NK-92 (cell line): ENCODE results near the gene RHCE.
"Not testable (repeated sequence)": the region's sequence is repeated elsewhere in the genome, so short reads cannot be mapped to it uniquely, and the experiment has no call there.

Experiments
- DNase-seq: peaks from one replicate; lab custom pipeline; 2025; ENCODE audit not compliant: unreplicated experiment; lab: John Stamatoyannopoulos, UW

RHCE gene

DNA sequence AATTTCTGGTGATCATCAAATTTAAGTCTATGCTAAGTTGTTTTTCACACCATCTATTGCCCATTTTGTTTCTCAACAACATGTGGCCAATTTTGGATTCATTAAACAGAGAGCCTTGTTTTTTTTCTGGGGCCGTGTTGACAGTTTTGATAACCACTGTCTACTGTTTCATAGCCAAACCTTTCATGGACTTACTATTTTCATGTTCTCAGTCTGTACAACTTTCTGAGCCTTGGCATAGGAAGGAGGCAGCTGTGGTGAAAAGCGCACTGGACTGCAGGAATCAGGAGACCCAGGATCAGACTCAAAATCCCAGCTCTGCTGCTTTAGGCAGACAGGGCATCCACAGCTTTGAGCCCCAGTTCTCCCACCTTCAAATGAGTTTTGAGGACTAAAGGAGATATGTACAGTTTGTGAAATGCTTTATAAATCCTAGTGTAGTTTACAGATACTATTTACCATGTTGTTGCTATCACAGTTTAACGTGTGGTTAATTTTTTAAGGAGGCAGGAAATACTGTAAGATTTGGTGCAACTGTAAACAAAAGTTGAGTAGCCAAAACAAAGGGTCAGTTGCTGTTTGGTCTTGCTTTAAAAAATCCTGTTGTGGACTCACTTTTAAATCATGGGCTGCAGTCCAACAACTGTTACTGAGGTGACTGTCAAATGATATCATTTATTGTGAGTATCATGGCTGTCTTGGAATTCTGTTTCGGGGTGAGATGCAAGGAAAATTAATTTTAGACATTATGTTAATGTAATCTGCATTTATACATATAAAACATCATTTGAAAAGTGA, 13.0 kb upstream of the RHCE start:
- no peak for DNase-seq

DNA sequence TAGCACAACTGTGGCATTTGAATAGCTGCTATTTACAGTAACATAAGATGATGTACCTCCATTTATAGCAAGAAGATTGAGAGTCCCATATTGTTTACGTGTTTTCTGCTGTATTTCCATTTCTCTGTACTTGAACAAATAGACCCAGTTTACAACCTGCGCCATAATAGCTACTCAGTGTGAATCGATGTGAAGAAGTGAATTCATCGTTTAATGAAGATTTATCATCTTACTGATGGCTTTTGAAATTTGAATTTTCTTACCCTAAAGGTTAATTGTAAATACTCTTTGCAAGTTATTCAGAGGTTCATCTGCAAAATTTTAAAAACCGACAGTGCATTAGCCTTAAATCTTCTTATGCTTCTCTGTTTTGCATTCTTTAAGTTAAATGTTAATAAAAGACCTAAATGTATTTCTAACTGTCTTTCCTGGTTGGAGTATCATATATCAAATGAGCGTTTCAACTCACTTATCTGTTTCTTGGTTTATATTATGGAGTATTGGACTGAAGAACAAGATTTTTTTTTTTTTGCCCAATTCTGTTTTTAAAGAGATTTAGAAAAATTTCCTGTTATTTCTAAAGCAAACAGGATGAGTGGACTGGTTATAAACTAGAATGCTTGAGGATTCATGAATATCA, 12.2 kb upstream of the RHCE start:
- DNase-seq, result no peak

DNA sequence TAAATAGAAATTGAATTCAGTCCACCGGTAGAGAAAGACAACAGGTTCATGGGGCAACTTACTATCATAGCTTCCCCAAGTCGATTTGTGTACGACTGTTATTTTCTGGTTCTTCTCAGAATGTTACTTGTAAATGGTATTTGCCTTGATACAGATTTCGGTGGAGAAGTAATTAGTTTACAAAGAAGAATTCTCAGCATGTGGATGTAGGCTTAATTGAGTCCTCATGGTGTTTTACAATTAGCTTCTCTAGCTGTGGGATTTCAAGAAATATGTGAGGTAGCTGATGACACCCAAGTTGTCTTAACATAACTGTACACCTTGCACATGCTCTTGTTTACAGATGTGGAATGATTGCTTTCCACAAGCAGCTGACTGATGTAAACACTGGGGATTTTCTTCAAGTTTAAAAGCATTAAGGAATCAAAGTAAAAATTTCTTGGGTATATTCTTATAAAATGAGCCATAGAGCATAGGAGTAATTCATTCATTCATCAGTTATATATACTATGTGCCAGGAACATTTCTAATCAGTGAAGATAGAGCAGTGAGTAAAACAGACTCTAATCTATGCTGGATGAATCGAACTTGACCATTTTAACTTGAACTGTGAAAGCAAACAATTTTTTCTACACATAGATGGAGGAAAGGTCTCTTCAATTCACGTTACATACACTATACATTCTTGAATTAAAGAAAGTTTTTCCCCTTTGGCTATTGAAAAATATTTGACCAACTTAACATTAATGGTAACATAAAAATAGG, 11.5 kb upstream of the RHCE start:
- DNase-seq, result no peak

DNA sequence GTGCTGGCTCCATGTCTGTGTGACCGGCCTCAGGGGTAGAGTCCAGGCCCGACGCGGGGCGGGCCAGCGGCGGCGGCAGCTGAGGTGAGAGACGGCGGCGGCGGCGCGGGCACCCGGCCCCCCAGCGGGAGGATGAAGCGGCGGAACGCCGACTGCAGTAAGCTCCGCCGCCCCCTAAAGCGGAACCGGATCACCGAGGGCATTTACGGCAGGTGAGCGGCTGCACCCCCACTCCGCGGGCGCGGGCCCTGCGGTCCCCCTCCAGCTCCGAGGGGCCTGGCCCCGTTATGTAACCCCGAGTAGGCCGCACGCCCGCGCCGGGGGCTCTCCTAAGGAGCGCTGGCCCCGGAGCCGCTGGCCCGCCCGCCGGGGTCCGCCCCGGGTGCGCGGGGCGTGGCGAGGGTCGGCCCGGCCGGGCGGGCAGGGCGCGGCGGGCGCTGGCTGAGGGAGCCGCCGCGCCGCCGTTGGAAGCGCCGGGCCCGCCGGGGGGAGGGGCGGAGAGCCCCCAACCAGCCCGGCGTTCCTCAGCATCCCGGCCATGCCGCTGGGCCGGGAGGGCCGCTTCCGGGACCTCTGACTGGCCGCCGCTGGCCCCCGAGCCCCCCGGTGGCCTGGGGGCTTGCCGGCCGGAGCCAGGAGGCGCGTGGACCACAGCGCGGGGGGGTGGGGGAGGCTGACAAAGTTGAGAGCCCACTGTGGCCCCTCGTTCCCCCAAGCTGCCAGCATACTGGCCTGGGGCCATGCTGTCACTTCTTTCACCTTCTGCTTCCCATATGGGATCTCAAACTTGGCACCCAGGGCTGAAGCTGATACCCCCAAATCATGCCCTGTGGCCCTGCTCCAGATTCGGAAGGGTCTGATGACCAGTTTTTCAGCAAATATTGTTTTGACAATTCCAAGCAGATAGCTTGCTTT, 10.6 kb upstream of the RHCE start:
- DNase-seq, result no peak

DNA sequence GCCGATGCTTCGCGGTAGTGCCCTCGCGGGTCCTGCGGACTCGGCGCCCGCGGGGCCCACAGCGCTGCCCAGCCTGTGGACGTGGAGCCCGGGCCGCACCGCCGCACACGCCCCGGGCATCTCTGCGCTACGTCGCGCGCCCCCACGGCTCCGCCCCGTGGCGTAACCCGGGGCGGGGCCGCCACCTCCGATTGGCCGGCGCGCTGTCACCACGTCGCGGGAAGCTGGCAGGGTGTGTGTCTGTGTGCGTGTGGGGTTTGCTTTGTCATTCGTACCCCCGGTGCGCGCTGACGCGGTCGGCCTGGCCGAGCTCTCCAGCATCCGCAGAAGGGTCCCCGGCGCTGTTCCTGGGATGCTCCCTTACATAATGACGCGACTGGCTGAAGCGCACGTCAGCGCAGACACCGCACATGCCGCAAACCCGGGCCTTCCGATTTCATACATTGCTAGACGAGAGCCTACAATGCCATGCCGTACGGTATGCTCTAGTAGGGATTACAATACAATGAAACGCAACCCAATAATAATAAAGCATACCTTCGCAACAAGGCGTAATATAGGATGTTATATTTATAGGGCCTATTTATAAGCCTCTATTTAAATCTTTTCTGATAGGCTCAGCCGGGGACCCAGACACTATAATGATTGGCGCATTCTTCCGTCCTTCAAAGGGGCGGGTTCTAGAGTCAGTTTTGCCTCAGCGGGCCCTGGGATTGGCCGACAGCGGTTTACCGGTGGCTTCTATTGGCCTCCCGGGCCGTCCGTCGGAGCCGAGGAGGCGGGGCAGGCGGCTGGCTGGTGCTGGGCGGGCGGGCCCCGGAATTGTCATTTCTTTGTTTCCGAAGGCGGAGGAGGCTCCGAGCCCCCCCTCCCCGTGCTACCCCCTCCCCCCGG, 9.7 kb upstream of the RHCE start, which contains the start of gene MACO1:
MACO1 (plus strand) TSS at position 825 of the 894 bp plus-strand sequence. CDS start 202 bp downstream, outside the sequence.
- peak; percentile 74 for DNase-seq

DNA sequence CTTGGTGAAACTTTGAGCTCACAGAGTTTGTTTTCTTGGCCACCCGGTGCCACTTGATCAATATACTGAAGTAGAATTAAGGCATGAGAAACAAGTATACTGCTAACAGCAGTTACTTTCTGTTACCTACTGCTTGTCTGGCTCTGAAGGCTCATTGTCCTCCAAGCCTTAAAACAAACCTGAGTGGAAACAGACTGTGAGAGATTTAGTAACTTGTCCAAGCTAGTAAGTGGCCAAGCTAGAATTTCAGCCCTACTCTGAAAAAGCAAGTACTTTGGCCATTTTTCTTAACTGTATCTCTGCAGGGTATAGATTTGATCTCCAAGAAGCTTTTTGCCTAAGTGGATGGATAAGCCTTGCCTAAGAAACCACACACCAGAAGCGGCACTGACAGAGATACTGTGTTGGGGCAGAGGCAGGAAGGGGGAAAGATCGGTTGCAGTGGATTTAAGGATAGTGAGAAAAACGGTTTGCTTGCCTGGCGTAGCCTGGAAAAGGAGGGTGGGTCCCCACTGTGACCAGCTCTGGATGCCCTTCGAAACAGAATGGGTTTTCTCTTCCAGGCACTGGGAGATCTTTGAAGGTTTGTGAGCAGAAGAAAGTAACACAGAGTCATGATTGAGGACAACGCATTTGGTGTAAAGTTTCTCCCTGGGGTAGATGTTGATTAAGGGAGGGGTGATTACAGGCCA, 8.0 kb upstream of the RHCE start:
- no peak for DNase-seq

DNA sequence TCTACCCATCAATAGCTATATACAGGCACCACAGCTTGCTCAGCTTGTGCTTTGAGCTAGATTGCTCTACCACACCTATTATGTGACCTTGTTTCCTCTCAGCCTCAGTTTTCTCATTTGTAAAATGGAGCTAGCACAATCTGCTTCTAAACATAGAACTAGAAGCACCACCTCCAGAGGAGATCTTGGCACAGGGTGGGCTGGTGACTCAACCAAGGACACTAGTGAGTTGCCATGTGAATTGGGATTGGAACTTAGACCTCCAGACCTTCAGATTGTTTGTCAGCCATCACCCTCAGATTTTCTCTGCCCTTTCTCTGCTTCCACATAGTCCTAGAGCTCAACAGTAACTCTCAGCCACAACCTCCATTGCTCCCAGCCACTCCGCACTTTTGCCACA, 7.1 kb upstream of the RHCE start:
- DNase-seq, result no peak

DNA sequence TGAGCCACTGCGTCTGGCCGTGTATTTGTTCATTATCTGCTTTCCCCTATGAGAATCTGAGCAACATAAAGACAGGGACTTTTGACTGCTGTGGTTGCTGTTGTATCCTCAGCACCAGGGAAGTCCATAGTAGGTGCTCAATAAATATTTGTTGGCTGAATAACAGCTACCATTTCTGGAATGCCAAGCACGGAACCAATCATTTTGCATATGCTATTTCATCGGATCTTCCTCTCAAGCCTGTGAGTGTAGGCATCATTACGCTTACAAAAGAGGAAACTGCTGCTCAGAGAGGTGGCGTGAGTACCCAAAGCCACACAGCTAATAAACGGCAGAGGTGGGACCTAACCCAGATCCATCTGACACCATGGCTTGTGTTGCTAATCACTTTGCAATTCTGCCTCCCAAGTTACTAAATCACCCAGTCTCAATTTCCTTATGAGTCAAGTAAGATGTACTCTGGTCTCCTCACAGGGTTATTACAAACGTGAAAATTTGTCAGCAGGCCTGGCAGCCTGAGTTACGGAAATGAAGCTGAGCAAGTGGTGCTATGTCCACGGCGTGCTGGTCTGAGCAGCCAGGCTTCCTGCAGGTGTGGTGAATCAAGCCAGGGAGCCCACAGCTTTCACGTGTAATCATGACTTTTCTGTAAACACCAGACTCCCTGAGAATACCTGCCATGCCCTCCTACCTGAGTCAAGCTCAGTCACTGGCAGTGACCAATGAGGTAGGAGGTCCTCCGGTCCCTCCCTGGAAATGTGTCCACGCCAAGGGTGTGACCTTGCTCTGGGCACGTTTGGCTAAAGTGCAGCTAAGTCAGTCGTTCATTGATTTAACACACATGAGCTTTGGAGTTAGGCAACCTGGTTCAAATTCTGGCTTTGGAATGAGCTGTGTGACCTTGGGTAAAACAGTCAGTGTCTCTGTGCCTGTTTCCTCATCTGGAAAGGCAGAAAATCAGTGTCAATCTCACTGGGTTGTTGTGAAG, 4.8 kb upstream of the RHCE start:
- no peak for DNase-seq

DNA sequence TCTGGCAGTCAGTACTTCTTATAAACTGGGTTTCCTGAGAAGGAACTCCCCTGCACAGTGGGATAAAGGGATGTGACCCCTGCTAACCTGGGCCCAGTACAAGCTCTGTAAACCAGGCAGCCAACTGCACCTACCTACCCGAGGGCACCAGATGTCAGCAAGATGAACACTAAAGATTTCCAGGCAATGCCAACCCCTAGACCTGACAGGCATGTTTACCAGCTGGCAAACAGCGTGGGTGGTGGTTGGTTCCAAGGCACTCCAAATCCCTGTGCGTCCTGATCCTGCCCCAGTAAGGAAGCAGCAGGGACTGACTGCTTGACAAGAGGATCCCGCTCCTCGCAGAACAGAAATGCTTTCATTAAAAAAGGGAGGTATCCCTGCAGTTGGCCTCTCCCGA, 2.6 kb upstream of the RHCE start:
- not testable (repeated sequence) for DNase-seq

DNA sequence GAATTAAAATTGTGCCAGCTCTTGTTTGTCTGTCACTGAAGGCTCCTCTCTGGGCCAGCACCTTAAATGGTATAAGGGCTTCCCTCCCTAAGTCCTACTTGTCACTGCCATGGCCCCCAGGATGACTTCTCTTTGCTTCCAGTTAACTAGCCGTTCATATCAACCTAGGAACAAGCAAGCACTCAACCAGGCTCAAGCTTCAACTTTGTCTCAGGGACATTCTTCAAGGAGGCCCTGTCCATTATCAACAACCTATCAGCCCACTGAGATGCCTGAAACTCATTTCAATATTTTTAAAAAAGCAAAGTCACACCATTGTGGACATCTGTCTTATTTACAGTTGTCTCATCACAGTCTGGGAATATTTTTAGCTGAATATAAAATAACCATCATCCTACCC, 1.3 kb downstream of the RHCE start:
- DNase-seq, result not testable (repeated sequence)

DNA sequence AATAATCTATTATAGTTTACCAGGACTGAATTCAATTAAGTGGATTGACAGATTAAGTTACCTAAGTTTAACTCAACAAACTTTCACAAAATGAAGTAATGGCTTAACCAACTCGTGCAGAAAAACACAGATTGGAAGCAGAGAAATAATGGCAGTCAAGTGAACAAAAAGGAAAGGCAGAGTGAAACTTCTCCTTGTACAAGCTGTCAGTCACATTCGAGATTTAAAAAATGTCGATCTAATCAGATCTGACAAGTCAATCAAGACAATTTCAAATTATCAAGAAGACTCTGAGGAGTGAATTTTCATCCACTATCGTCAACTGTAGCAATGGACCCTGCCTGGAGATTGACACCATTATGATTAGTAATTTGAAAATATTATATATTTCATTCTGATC, 3.3 kb downstream of the RHCE start:
- DNase-seq, result not testable (repeated sequence)

DNA sequence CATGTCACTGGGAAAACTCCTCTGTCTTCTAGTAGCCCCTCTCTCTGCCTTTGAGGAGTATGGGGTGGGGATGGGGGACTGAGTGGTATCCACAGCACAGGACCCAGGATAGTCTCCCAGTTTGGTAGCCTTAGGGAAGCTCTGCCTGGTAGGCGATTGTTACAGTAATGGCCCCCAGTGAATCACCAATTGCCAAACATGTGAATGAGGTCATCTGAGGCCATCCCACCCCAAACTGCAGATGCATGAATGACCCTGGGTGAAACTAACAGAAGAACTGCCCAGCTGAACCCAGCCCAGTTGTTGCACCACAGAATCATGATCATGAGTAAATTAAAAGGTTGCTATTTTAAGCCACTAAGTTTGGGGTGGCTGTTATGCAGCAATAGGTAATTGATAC, 6.0 kb downstream of the RHCE start:
- not testable (repeated sequence) for DNase-seq

DNA sequence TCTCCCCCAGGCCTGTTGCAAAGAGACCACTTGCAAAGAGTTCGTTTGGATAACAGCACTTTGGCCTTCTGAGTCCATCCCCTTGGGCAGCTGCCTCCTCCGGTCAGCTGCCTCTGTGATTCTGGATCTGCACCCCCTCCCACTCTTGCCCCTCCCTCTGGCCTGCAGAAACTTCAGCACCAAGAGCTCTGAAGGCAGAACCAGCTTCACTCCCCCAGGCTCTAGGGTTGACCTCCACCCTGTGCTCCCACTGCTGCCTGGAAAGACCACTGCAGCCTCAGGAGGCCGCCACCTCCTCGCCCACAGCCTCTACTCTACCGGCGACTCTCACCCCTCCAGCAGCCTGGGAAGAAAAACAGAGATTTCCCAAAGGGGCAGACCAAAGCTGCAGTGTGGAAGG, 6.5 kb downstream of the RHCE start:
- DNase-seq, result not testable (repeated sequence)

DNA sequence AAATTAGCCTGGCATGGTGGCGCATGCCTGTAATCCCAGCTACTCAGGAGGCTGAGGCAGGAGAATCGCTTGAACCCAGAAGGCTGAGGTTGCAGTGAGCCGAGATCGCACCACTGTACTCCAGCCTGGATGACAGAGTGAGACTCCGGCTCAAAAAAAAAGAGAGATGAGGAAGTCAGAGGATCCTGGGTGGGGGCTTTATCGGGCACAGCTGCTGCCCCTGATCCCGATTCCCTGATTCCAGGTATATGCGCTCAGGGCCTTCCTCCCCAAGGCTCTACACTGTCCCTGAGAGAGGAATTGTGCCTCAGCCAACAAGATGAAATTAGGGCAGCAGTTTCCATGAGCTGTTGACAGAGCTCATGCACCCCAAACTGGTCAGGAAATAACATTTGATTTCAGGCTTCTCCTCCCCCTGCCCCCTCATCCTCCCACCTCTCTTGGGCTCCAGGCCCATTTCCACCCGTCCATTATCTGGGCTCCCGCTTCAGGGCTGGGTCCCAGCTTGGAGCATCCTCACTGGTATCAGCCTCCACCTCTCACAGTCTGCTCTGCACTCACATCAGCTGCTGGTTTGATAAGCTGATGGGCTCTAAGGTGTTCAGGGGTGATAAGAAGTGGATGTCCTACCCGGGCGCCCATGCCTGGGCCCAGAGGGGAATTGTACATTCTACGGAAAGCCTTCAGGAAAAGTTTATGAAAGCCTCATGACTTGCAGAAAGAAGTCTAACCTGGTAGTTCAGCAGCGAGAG, 7.6 kb downstream of the RHCE start:
- not testable (repeated sequence) for DNase-seq

DNA sequence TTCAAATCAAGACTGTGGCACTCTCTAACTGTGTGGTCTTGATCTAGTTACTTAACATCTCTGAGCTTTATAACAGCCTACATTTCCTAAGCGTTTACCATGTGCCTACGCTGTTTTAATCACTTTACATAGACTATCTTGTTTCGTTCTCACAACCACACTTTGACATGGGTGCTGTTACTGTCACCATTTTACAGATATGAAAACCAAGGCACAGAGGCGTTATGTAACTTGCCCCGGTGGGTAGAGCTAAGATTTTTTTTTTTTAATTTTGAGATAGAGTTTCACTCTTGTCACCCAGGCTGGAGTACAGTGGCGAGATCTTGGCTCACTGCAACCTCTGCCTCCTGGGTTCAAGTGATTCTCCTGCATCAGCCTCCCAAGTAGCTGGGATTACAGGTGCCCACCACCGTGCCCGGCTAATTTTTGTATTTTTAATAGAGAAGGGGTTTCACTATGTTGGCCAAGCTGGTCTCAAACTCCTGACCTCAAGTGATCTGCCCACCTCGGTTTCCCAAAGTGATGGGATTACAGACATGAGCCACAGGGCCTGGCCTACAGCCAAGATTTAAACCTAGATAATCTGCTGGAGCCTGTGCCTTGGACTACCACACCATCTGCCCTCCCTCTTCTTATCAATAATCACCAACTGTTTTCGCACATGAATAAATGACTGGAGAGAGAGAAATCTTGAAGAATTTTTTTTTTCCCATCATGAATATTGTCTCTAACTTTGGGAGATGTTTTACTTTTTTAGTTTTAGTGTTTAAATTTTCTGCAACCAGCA, 10.8 kb downstream of the RHCE start:
- DNase-seq, result not testable (repeated sequence)

DNA sequence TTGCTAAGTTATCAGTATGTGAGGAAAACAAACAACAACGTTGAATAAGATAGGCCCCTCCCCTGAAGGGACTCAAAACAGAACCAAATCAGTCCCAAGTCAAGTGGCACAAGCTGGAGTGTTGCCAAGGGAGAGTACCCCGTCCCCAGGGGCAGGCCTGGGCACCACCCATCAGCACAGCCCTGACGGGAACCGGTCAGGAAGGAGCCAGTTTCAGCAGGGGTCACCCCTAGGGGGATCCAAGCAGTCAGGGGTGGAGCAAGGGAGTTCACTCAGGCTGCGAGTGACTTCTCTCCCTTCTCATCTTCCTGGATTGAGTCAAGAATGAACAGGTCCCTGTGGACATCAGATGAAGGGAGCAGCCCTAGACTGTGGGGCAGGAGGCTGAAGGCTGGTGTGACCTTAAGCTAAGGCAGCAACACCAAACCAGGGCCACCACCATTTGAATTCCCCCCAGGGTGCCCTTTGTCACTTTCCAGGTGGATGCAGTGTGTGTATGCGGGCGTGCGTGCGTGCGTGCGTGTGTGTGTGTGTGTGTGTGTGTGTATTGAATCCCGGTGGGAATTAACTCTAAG, 14.8 kb downstream of the RHCE start:
- not testable (repeated sequence) for DNase-seq
